Kidney epithelial cell (primary cell): ENCODE data around the gene AGBL1. TPM values are rescaled to one million over a fixed set of nuclear protein-coding genes. Genes with fewer than 3 reads are reported as not detected.

Source experiments
- DNase-seq: peaks from one replicate; pipeline ENCODE4 v3.0.0-alpha.2; 2010; ENCODE audit warnings: low read depth
- H3K27me3 ChIP-seq: 2 replicates; pipeline ENCODE4 v1.6.0; 2011; ENCODE audit warnings: low read length; ENCODE audit not compliant: control insufficient read depth, insufficient read depth
- H3K36me3 ChIP-seq: 2 replicates; pipeline ENCODE4 v1.5.1; 2011; ENCODE audit warnings: low read length; ENCODE audit not compliant: control insufficient read depth, insufficient read depth
- H3K4me3 ChIP-seq: 2 replicates; pipeline ENCODE4 v1.5.1; 2011; ENCODE audit warnings: low read depth, mild to moderate bottlenecking, control low read depth, low read length
- CTCF ChIP-seq: IDR thresholded peaks from 2 replicates; pipeline ENCODE4 v1.5.1; 2011; ENCODE audit warnings: mild to moderate bottlenecking, moderate library complexity, low read length, control low read depth, inconsistent platforms; ENCODE audit not compliant: insufficient read depth, poor library complexity, severe bottlenecking
- total RNA-seq: library from RNA; depleted of rRNA; stranded (reverse); fragments of >200 nt; gene quantifications from 2 replicates; pipeline ENCODE4 v1.2.3, GENCODE V29; 2015

The AGBL1 gene
- total RNA-seq, 1 donor from 2014 or later, result not detected

GRCh38 chr15:86754846-86755245 is 675.2 kb downstream of the AGBL1 start:
- DNase-seq, result no peak
- no peak overlapping the region for H3K4me3 ChIP-seq
- no peaks in the 10 kb centered on the region for H3K36me3 ChIP-seq
- no peaks in the 10 kb centered on the region for H3K27me3 ChIP-seq
- no peak for TF ChIP-seq CTCF

GRCh38 chr15:86756688-86757087 is 677.0 kb downstream of the AGBL1 start:
- no peak for TF ChIP-seq CTCF
- no peak for DNase-seq
- no peaks in the 10 kb centered on the region for H3K27me3 ChIP-seq
- no peak overlapping the region for H3K4me3 ChIP-seq
- no peaks in the 10 kb centered on the region for H3K36me3 ChIP-seq

- no peak for TF ChIP-seq CTCF
- Histone ChIP-seq H3K4me3 (no peak overlapping the region), H3K27me3 (no peaks in the 10 kb centered on the region), H3K36me3 (no peaks in the 10 kb centered on the region)
- DNase-seq, result no peak
Measured at GRCh38 chr15:86759800-86760523, 680.3 kb downstream of the AGBL1 start.

GRCh38 chr15:86762874-86763273 is 683.2 kb downstream of the AGBL1 start:
- no peak for DNase-seq
- H3K36me3 ChIP-seq, result no peaks in the 10 kb centered on the region
- TF ChIP-seq CTCF, result no peak
- no peak overlapping the region for H3K4me3 ChIP-seq
- H3K27me3 ChIP-seq, result no peaks in the 10 kb centered on the region

- no peak for DNase-seq
- no peak overlapping the region for H3K4me3 ChIP-seq
- no peak for TF ChIP-seq CTCF
- H3K27me3 ChIP-seq, result no peaks in the 10 kb centered on the region
- H3K36me3 ChIP-seq, result no peaks in the 10 kb centered on the region
Measured at GRCh38 chr15:86764021-86764420, 684.4 kb downstream of the AGBL1 start.

GRCh38 chr15:86765281-86765680 is 685.6 kb downstream of the AGBL1 start:
- H3K27me3 ChIP-seq, result no peaks in the 10 kb centered on the region
- no peak for TF ChIP-seq CTCF
- no peak overlapping the region for H3K4me3 ChIP-seq
- no peak for DNase-seq
- H3K36me3 ChIP-seq, result no peaks in the 10 kb centered on the region
